Adrenal gland (tissue), 12 donors: ENCODE data around the gene SLC34A3. TPM values are rescaled to one million over a fixed set of nuclear protein-coding genes. Genes with fewer than 3 reads are reported as not detected.

Experiments
- DNase-seq, 7 donors: peaks; one replicate each; pipeline ENCODE4 v3.0.0-alpha.2; 2019 to 2020
- H3K27ac ChIP-seq, 5 donors: fragments of 200-600 bp; sonication (generic) in 4 of 5; 1 replicate in 3 of 5; 2 replicates in 2 of 5; pipeline versions ENCODE4 v1.5.1 to v1.8.0; 2016 to 2020; ENCODE audit warnings: mild to moderate bottlenecking in 1 of 5
- H3K27me3 ChIP-seq: fragments of 200-600 bp; 2 replicates; pipeline ENCODE4 v1.8.0; 2021
- H3K36me3 ChIP-seq, 2 donors: fragments of 200-600 bp; replicated peaks in 1 of 2; 1 replicate in 1 of 2; 2 replicates in 1 of 2; pipeline versions ENCODE4 v1.5.1 to v1.8.0; 2018 to 2022
- H3K4me1 ChIP-seq, 2 donors: fragments of 200-600 bp; replicated peaks in 1 of 2; 1 replicate in 1 of 2; 2 replicates in 1 of 2; pipeline versions ENCODE4 v1.5.1 to v1.8.0; 2018 to 2021
- H3K4me3 ChIP-seq, 4 donors: fragments of 200-600 bp; sonication (generic) in 3 of 4; one replicate each; pipeline ENCODE4 v1.5.1; 2016 to 2018
- H3K9me3 ChIP-seq, 3 donors: fragments of 200-600 bp; sonication (generic) in 1 of 3; replicated peaks in 1 of 3; 1 replicate in 2 of 3; 2 replicates in 1 of 3; pipeline versions ENCODE4 v1.5.1 to v1.8.0; 2016 to 2021
- POLR2A ChIP-seq, 2 donors: fragments of 450-650 bp; IDR thresholded peaks; one replicate each; pipeline ENCODE4 v1.6.1; 2017; ENCODE audit warnings: antibody characterized with exemption in 2 of 2, mild to moderate bottlenecking in 2 of 2, moderate library complexity in 1 of 2
- WGBS, 4 donors: extraction: QIAGEN DNeasy Blood & Tissue Kit in 2 of 4; methylation state at CpG; one replicate each; pipeline versions ENCODE4 v1.1.5 to v1.1.7; 2013 to 2017; 5-methylcytosine and 5-hydroxymethylcytosine counted together
- intact Hi-C, 2 donors: fragments of 100-400 bp; cut with DNase I; formaldehyde crosslinking; loops; one replicate each; pipeline versions ENCODE4 v1.14.1 to v1.15.0; 2022 to 2023
- polyA plus RNA-seq, 3 donors: library from polyadenylated mRNA; stranded (reverse); fragments of 200-250 nt in 2 of 3; fragments of 350-450 nt in 1 of 3; fragmentation: Illumina TruSeq in 1 of 3; extraction: RNeasy Lipid Tissue Mini Kit (QIAGEN cat#74804) in 1 of 3; gene quantifications; one replicate each; pipeline ENCODE4 v1.2.3, GENCODE V29; 2013 to 2014
- total RNA-seq, 9 donors: library from RNA; depleted of rRNA in 4 of 9; stranded (reverse); fragments of >200 nt in 4 of 9; fragments of 120-200 nt in 1 of 9; fragmentation: NEBNext Ultra II Directional in 1 of 9; extraction: Animal tissue kit (Norgen Biotek cat#: 25700) in 1 of 9; gene quantifications; one replicate each; pipeline versions ENCODE4 v1.1.0 to v1.2.4, GENCODE V29; 2013 to 2023
- TF ChIP-seq, protein P1 (sequence below), 6 experiments: fragments of 450-650 bp in 4 of 6; fragments of 200-600 bp in 2 of 6; sonication (generic) in 1 of 6; IDR thresholded peaks; 1 replicate in 5 of 6; 2 replicates in 1 of 6; pipeline versions ENCODE4 v1.5.1 to v1.8.0; 2016 to 2021; ENCODE audit warnings: antibody characterized with exemption in 6 of 6, mild to moderate bottlenecking in 2 of 6, moderate library complexity in 1 of 6
- donor health status: healthy with polysubstance abuse.
- donor health status: Bipolar disorder and iron deficiency.
- donor health status: DM: yes; HTN: yes; CAD: no.
- donor health status: DM: no; HTN: no; CAD: no.
- donor health status: DM: no; HTN: no; CAD: no.
- donor health status: DM: yes; HTN: yes; CAD: no.

The SLC34A3 gene
- total and polyA plus RNA-seq, 12 donors = not detected

GRCh38 chr9:137254624-137255447 is 24.1 kb downstream of the SLC34A3 start, which contains the start of gene NELFB:
TSS of gene NELFB (plus strand) at chr9:137255327.
- peak within 1 kb of the TSS in 3 of 5 donors; percentile 20 to 88 (median 65) for H3K27ac ChIP-seq
- TF ChIP-seq POLR2A (IDR thresholded peaks at IDR 0.05) = peak; percentile 48 to 58
- TF ChIP-seq, protein P1, sequence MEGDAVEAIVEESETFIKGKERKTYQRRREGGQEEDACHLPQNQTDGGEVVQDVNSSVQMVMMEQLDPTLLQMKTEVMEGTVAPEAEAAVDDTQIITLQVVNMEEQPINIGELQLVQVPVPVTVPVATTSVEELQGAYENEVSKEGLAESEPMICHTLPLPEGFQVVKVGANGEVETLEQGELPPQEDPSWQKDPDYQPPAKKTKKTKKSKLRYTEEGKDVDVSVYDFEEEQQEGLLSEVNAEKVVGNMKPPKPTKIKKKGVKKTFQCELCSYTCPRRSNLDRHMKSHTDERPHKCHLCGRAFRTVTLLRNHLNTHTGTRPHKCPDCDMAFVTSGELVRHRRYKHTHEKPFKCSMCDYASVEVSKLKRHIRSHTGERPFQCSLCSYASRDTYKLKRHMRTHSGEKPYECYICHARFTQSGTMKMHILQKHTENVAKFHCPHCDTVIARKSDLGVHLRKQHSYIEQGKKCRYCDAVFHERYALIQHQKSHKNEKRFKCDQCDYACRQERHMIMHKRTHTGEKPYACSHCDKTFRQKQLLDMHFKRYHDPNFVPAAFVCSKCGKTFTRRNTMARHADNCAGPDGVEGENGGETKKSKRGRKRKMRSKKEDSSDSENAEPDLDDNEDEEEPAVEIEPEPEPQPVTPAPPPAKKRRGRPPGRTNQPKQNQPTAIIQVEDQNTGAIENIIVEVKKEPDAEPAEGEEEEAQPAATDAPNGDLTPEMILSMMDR (IDR thresholded peaks at IDR 0.05) = peak in 1 of 6 experiments; percentile 11
- peaks cover 0 to 15% of the 10 kb centered on the region in 2 donors for H3K36me3 ChIP-seq
- 1 to 4% (median 2%) methylated on average over 15 to 105 of the region's 105 CpGs for WGBS, 4 donors
- intact Hi-C loops = no loop called here
- H3K27me3 ChIP-seq = no peaks in the 10 kb centered on the region
- H3K4me1 ChIP-seq = peaks cover 14 to 31% of the 10 kb centered on the region in 2 donors
- peak; percentile 87 to 95 (median 93) for DNase-seq
- peak within 1 kb of the TSS; percentile 80 to 99 (median 94) for H3K4me3 ChIP-seq
- no peaks in the 10 kb centered on the region for H3K9me3 ChIP-seq

DNA sequence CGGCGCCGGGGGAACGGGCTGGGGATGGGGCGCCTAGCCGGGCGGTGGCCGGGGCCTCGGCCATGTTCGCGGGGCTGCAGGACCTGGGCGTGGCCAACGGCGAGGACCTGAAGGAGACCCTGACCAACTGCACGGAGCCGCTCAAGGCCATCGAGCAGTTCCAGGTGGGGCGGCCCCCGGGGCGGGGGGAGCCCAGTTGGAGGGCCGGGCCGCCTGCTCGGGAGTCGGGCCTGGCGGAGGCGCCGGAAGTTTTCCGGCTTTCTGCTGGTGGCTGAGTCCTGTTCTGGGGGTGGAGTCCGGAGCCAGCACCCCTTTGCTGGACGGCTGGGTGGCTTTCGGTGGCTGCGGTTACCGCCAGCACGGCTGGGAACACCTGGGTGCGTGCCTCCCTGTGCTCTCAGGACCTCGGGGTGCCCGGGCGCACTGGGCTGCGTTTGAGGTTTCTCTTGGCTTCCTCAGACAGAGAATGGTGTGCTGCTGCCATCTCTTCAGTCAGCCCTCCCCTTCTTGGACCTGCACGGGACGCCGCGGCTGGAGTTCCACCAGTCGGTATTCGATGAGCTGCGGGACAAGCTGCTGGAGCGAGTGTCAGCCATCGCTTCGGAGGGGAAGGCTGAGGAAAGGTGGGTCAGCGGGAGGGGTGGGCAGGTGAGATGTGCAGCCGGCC is 24.9 kb downstream of the SLC34A3 start:
- WGBS, 4 donors = 2 to 4% (median 4%) methylated on average over 9 to 51 of the region's 51 CpGs
- Histone ChIP-seq H3K27ac (peak overlapping the region in 2 of 5 donors; percentile 47 to 88), H3K9me3 (no peaks in the 10 kb centered on the region), H3K4me3 (peak overlapping the region; percentile 80 to 99 (median 94)), H3K4me1 (peaks cover 14 to 26% of the 10 kb centered on the region in 2 donors), H3K36me3 (peaks cover 0 to 15% of the 10 kb centered on the region in 2 donors), H3K27me3 (no peaks in the 10 kb centered on the region)
- no peak for TF ChIP-seq POLR2A (IDR thresholded peaks at IDR 0.05)
- TF ChIP-seq, protein P1 (IDR thresholded peaks at IDR 0.05) = no peak
- DNase-seq = peak in 6 of 7 donors; percentile 52 to 63 (median 58)
- intact Hi-C loops = no loop called here

GRCh38 chr9:137256362-137256761 is 25.7 kb downstream of the SLC34A3 start:
- H3K4me3 ChIP-seq = peak overlapping the region in 1 of 4 donors; percentile 99
- H3K9me3 ChIP-seq = no peaks in the 10 kb centered on the region
- intact Hi-C loops = no loop called here
- peaks cover 0 to 15% of the 10 kb centered on the region in 2 donors for H3K36me3 ChIP-seq
- no peak overlapping the region for H3K27ac ChIP-seq
- TF ChIP-seq, protein P1 (IDR thresholded peaks at IDR 0.05) = no peak
- TF ChIP-seq POLR2A (IDR thresholded peaks at IDR 0.05) = no peak
- 76 to 96% (median 79%) methylated on average over 3 to 15 of the region's 15 CpGs for WGBS, 4 donors
- no peaks in the 10 kb centered on the region for H3K27me3 ChIP-seq
- peaks cover 14 to 26% of the 10 kb centered on the region in 2 donors for H3K4me1 ChIP-seq
- no peak for DNase-seq

- intact Hi-C loops = no loop called here
- no peak overlapping the region for H3K4me3 ChIP-seq
- no peak overlapping the region for H3K27ac ChIP-seq
- no peak for TF ChIP-seq POLR2A (IDR thresholded peaks at IDR 0.05)
- TF ChIP-seq, protein P1 (IDR thresholded peaks at IDR 0.05) = no peak
- peaks cover 0 to 15% of the 10 kb centered on the region in 2 donors for H3K36me3 ChIP-seq
- 90 to 93% (median 92%) methylated on average over 8 to 15 of the region's 15 CpGs for WGBS, 4 donors
- peaks cover 14 to 26% of the 10 kb centered on the region in 2 donors for H3K4me1 ChIP-seq
- H3K27me3 ChIP-seq = no peaks in the 10 kb centered on the region
- H3K9me3 ChIP-seq = no peaks in the 10 kb centered on the region
- no peak for DNase-seq
Observed at GRCh38 chr9:137256856-137257255, 26.2 kb downstream of the SLC34A3 start.
